B cell (primary cell): Measurements from ENCODE around the gene SMARCC1. TPM values are rescaled to one million over a fixed set of nuclear protein-coding genes. Genes with fewer than 3 reads are reported as not detected.
"Not testable (repeated sequence)": the region's sequence is repeated elsewhere in the genome, so short reads cannot be mapped to it uniquely, and the experiment has no call there.

ENCODE experiments used
- ATAC-seq: fragments of 200-7000 bp; cut with Tn5 transposase; one replicate; pipeline ENCODE4 v1.10.0; 2021; ENCODE audit warnings: low read depth, mild to moderate bottlenecking, moderate number of reproducible peaks, moderate library complexity
- CTCF ChIA-PET: fragments of 350-600 bp; sonication (Branson Sonifier 250); formaldehyde crosslinking; loops from one replicate; lab custom pipeline; 2021; ENCODE audit warnings: antibody characterized with exemption, inconsistent platforms; lab: Charles Lee
- POLR2A ChIA-PET: fragments of 350-600 bp; sonication (Branson Sonifier 250); formaldehyde crosslinking; loops from one replicate; lab custom pipeline; 2021; ENCODE audit warnings: antibody characterized with exemption; lab: Charles Lee
- DNase-seq: peaks from one replicate; pipeline ENCODE4 v3.0.0; 2013
- H2AFZ ChIP-seq: 2 replicates; pipeline ENCODE4 v1.6.1; 2012; ENCODE audit warnings: mild to moderate bottlenecking, low read depth, low read length; ENCODE audit not compliant: insufficient read depth, poor library complexity, severe bottlenecking
- H3K27ac ChIP-seq, 2 donors: 1 replicate in 1 of 2; 2 replicates in 1 of 2; pipeline ENCODE4 v1.5.1; 2012 to 2013; ENCODE audit warnings: low read length in 2 of 2, mild to moderate bottlenecking in 2 of 2, moderate library complexity in 1 of 2
- H3K27me3 ChIP-seq, 4 experiments: fragments of 200-600 bp in 1 of 4; sonication (generic) in 1 of 4; replicated peaks in 1 of 4; 1 replicate in 2 of 4; 2 replicates in 2 of 4; pipeline versions ENCODE4 v1.6.1 to v1.7.0; 2013 to 2016; ENCODE audit warnings: low read length in 3 of 4, mild to moderate bottlenecking in 2 of 4, mixed read lengths in 1 of 4, moderate library complexity in 1 of 4; ENCODE audit not compliant: insufficient read depth in 4 of 4, control insufficient read depth in 3 of 4; ENCODE audit errors: control extremely low read depth in 1 of 4
- H3K36me3 ChIP-seq, 2 experiments: replicated peaks in 1 of 2; 1 replicate in 1 of 2; 2 replicates in 1 of 2; pipeline versions ENCODE4 v1.6.1 to v1.7.1; 2013; ENCODE audit warnings: low read length in 1 of 2; ENCODE audit not compliant: insufficient read depth in 2 of 2, control insufficient read depth in 1 of 2; ENCODE audit errors: control extremely low read depth in 1 of 2, extremely low read depth in 1 of 2
- H3K4me1 ChIP-seq, 2 donors: fragments of 200-600 bp in 1 of 2; sonication (generic) in 1 of 2; 1 replicate in 1 of 2; 2 replicates in 1 of 2; pipeline versions ENCODE4 v1.5.1 to v1.6.1; 2013 to 2017; ENCODE audit warnings: low read length in 2 of 2; ENCODE audit not compliant: control insufficient read depth in 2 of 2, insufficient read depth in 2 of 2
- H3K4me2 ChIP-seq: replicated peaks from 2 replicates; pipeline ENCODE3; 2012; ENCODE audit warnings: mild to moderate bottlenecking, low read depth, low read length; ENCODE audit not compliant: poor library complexity, severe bottlenecking
- H3K4me3 ChIP-seq, 5 experiments: fragments of 200-600 bp in 1 of 5; sonication (generic) in 1 of 5; 1 replicate in 3 of 5; 2 replicates in 2 of 5; pipeline versions ENCODE4 v1.5.1 to v1.7.0; 2011 to 2016; ENCODE audit warnings: low read length in 4 of 5, mild to moderate bottlenecking in 4 of 5, low read depth in 2 of 5, control low read depth in 1 of 5, moderate library complexity in 1 of 5; ENCODE audit not compliant: insufficient read depth in 1 of 5; ENCODE audit errors: control extremely low read depth in 1 of 5, extremely low read depth in 1 of 5
- H3K79me2 ChIP-seq: fragments of 200-600 bp; sonication (generic); one replicate; pipeline ENCODE4 v1.6.0; 2016; ENCODE audit warnings: low read length; ENCODE audit not compliant: control insufficient read depth, insufficient read depth
- H3K9ac ChIP-seq: fragments of 200-600 bp; sonication (generic); 2 replicates; pipeline ENCODE4 v1.6.1; 2017; ENCODE audit warnings: mild to moderate bottlenecking, low read length, moderate library complexity
- H3K9me3 ChIP-seq, 3 donors: one replicate each; pipeline versions ENCODE4 v1.6.1 to v1.7.1; 2013; ENCODE audit warnings: low read length in 2 of 3; ENCODE audit not compliant: control insufficient read depth in 2 of 3, insufficient read depth in 1 of 3; ENCODE audit errors: control extremely low read depth in 1 of 3
- H4K20me1 ChIP-seq: 2 replicates; pipeline ENCODE4 v1.6.0; 2012; ENCODE audit warnings: mild to moderate bottlenecking, low read length; ENCODE audit not compliant: insufficient read depth, control insufficient read depth, poor library complexity, severe bottlenecking
- H3K27ac Mint-ChIP-seq: one replicate; pipeline ENCODE4 v1.8.0; 2021; ENCODE audit warnings: mixed read lengths
- H3K27me3 Mint-ChIP-seq: one replicate; pipeline ENCODE4 v1.8.0; 2021; ENCODE audit warnings: mixed read lengths
- H3K4me1 Mint-ChIP-seq: one replicate; pipeline ENCODE4 v1.8.0; 2021; ENCODE audit warnings: mixed read lengths
- H3K4me3 Mint-ChIP-seq: one replicate; pipeline ENCODE4 v1.8.0; 2021; ENCODE audit warnings: mixed read lengths
- H3K9me3 Mint-ChIP-seq: one replicate; pipeline ENCODE4 v1.8.0; 2022; ENCODE audit warnings: mixed read lengths; ENCODE audit not compliant: insufficient read depth
- EZH2 ChIP-seq: IDR thresholded peaks from 2 replicates; pipeline ENCODE4 v1.6.1; 2012; ENCODE audit warnings: borderline replicate concordance, low read depth, mild to moderate bottlenecking, moderate library complexity, low read length; ENCODE audit not compliant: insufficient read depth, poor library complexity, severe bottlenecking
- WGBS: methylation state at CpG from one replicate; pipeline ENCODE4 v1.1.5; 2013; ENCODE audit warnings: missing lambda C conversion rate; ENCODE audit not compliant: insufficient coverage; 5-methylcytosine and 5-hydroxymethylcytosine counted together
- intact Hi-C: fragments of 100-400 bp; cut with micrococcal nuclease; formaldehyde crosslinking; loops from one replicate; pipeline ENCODE4 v1.10.0; 2022
- polyA plus RNA-seq: library from polyadenylated mRNA; depleted of rRNA; stranded (reverse); fragments of >200 nt; gene quantifications from 2 replicates; pipeline ENCODE4 v1.2.3, GENCODE V29; 2012
- total RNA-seq, 2 donors: library from RNA; stranded (reverse); fragments of 120-200 nt in 1 of 2; gene quantifications; 1 replicate in 1 of 2; 2 replicates in 1 of 2; pipeline versions ENCODE4 v1.2.3 to v1.2.4, GENCODE V29; 2013 to 2022
- TF ChIP-seq, protein P1 (sequence below): fragments of 200-600 bp; IDR thresholded peaks from one replicate; pipeline ENCODE4 v1.8.0; 2022; ENCODE audit warnings: antibody characterized with exemption, mild to moderate bottlenecking

Gene SMARCC1
- total and polyA plus RNA-seq, 2 donors (not counting 1 experiment from before 2014, with no cell fraction given), result 13.1 to 155 TPM

DNA sequence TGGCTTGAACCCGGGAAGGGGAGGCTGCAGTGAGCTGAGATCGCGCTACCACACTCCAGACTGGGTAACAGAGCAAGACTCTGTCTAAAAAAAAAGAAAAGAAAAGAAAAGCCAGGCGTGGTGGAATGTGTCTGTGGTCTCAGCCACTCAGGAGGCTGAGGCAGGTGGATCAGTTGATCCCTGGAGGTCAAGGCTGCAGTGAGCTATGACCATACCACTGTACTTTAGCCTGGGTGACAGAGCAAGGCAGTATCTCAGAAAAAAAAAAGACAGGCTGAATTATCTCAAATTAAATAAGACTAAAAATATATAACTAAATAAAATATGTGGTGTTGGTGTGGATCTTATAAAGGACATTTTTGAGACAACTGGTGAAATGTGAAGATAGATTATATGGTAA lies 20.6 kb downstream of the SMARCC1 start:
- no peak overlapping the region for H3K4me3 Mint-ChIP-seq
- DNase-seq, result no peak
- no peak overlapping the region for H3K4me2 ChIP-seq
- H3K79me2 ChIP-seq, result peaks cover 90% of the 10 kb centered on the region
- H3K27ac Mint-ChIP-seq, result no peak overlapping the region
- ChIA-PET POLR2A (no interaction called here), CTCF (no interaction called here)
- no peak overlapping the region for H3K9ac ChIP-seq
- H3K9me3 ChIP-seq, result no peaks in the 10 kb centered on the region
- peaks cover 5% of the 10 kb centered on the region for H3K4me1 Mint-ChIP-seq
- peaks cover 3 to 48% of the 10 kb centered on the region in 2 experiments for H3K36me3 ChIP-seq
- intact Hi-C loops, result loop anchor here (2.0 kb wide), 1 partner anchor 68 kb away; no protein-coding TSS in a partner anchor
- H2AFZ ChIP-seq, result no peak overlapping the region
- H4K20me1 ChIP-seq, result peaks cover 26% of the 10 kb centered on the region
- TF ChIP-seq EZH2, result no peak
- TF ChIP-seq, protein P1, sequence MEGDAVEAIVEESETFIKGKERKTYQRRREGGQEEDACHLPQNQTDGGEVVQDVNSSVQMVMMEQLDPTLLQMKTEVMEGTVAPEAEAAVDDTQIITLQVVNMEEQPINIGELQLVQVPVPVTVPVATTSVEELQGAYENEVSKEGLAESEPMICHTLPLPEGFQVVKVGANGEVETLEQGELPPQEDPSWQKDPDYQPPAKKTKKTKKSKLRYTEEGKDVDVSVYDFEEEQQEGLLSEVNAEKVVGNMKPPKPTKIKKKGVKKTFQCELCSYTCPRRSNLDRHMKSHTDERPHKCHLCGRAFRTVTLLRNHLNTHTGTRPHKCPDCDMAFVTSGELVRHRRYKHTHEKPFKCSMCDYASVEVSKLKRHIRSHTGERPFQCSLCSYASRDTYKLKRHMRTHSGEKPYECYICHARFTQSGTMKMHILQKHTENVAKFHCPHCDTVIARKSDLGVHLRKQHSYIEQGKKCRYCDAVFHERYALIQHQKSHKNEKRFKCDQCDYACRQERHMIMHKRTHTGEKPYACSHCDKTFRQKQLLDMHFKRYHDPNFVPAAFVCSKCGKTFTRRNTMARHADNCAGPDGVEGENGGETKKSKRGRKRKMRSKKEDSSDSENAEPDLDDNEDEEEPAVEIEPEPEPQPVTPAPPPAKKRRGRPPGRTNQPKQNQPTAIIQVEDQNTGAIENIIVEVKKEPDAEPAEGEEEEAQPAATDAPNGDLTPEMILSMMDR, result no peak
- no peak overlapping the region for H3K27ac ChIP-seq
- no peaks in the 10 kb centered on the region for H3K27me3 Mint-ChIP-seq
- H3K9me3 Mint-ChIP-seq, result no peaks in the 10 kb centered on the region
- H3K27me3 ChIP-seq, result no peaks in the 10 kb centered on the region
- WGBS, result 96% methylated on average over 3 of the region's 4 CpGs
- no peak overlapping the region for H3K4me3 ChIP-seq
- H3K4me1 ChIP-seq, result no peaks in the 10 kb centered on the region
- ATAC-seq, result no peak

DNA sequence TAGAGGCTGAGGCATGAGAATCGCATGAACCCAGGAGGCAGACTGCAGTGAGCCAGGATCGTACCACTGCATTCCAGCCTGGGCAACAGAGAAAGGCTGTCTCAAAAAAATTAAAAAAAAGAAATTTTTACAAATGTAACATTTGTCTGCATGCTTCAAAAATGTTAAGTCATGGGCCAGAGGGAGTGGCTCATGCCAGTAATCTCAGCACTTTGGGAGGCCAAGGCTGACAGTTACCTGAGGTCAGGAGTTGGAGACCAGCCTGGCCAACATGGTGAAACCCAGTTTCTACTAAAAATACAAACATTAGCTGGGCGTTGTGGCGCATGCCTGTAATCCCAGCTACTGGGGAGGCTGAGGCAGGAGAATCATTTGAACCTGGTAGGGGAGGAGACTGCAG lies 21.5 kb downstream of the SMARCC1 start:
- ATAC-seq, H3K27ac Mint-ChIP-seq, H3K27me3 Mint-ChIP-seq, H3K27me3 ChIP-seq, H3K9ac ChIP-seq, H3K4me1 Mint-ChIP-seq, H3K9me3 Mint-ChIP-seq, DNase-seq, H3K4me2 ChIP-seq, CTCF ChIA-PET, H3K9me3 ChIP-seq, H3K4me1 ChIP-seq, H3K4me3 ChIP-seq, H3K4me3 Mint-ChIP-seq, H2AFZ ChIP-seq, H3K27ac ChIP-seq: not testable (repeated sequence)
- Histone ChIP-seq H3K36me3 (peaks cover 3 to 46% of the 10 kb centered on the region in 2 experiments), H3K79me2 (peaks cover 89% of the 10 kb centered on the region), H4K20me1 (peaks cover 21% of the 10 kb centered on the region)
- POLR2A ChIA-PET, result interaction anchor here (0.6 kb wide), 1 partner anchor 157 kb away, joined by 7 read pairs; no protein-coding TSS in a partner anchor
- intact Hi-C loops, result loop anchor here (2.0 kb wide), 1 partner anchor 69 kb away; no protein-coding TSS in a partner anchor
- 89% methylated on average over 1 of the region's 4 CpGs for WGBS
